Activated CD4-positive, alpha-beta T cell treated with anti-CD3 and anti-CD28 coated beads, Interleukin-2, Interleukin-6, amounts not matched to agents 100 ng/mL and 50 ng/mL, durations not matched to agents 16 hours and 8 hours (primary cell): Measurements from ENCODE around the gene TRIM3.
"Not testable (repeated sequence)": the region's sequence is repeated elsewhere in the genome, so short reads cannot be mapped to it uniquely, and the experiment has no call there.

Source experiments
- DNase-seq: peaks from one replicate; pipeline ENCODE4 v3.0.0-alpha.2; 2020

Gene TRIM3

DNA sequence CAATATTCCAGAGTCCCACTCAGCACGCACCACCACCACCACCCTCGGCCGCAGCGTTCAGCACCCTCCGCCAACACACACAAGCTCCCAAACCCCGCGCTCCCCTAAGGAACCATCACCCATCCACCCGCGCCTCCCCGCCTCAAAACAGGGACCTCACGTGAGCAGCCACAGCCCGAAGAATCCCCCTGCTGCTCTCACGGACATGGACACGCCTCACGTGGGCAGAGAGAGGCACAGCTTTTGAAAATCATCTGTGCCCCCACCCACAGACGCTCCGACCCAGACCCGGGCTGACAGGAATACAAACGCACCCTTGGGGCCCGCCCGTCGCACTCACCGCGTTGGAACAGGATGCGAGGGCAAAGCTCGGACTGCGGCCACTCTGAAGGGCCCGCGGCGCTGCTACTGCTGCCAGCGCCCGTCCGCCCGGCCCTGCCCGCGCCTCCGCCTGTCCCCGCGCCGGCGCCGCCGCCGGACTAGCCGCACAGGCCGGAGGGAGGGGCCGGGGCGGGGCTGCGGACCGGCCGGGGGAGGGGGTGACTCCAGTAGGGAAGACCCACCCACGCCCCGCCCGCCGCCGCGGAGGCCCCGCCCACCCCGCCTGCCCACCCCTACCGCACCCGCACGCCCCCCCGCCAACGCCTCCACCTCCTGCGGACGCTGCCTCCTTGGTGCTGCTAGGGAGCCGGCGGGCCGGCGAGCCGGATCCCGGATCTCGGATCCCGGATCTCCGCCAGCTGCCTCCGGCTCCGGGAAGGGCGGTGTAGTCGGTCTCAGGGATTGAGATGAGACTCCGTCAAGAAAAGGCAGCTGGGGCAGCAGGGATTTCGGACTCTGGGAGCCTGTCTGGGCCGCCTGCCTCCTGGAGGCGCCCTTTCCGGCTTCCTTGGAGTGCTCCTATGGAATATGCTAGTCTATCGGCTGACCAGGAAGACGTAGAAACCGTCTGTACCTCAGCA lies at the start of gene TRIM3:
Gene TRIM3 (minus strand): TSS at position 491 of the 962 bp plus-strand sequence. CDS start 8,246 bp downstream, outside the sequence.
- peak; percentile 77 for DNase-seq

- DNase-seq: peak; percentile 10
Measured at GRCh38 chr11:6523253-6523652, 49.5 kb upstream of the TRIM3 start.

DNA sequence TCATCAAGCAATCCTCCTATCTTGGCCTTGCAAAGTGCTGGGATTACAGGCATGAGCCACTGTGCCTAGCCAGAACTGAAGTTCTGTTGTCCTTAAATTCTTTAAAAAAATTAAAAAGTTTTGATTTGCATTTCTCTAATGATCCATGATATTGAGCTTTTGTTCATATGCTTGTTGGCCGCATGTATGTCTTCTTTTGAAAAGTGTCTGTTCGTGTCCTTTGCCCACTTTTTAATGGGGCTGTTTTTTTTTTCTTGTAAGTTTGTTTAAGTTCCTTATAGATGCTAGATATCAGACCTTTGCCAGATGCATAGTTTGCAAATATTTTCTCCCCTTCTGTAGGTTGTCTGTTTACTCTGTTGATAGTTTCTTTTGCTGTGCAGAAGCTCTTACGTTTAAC lies 48.2 kb upstream of the TRIM3 start:
- DNase-seq: not testable (repeated sequence)

DNA sequence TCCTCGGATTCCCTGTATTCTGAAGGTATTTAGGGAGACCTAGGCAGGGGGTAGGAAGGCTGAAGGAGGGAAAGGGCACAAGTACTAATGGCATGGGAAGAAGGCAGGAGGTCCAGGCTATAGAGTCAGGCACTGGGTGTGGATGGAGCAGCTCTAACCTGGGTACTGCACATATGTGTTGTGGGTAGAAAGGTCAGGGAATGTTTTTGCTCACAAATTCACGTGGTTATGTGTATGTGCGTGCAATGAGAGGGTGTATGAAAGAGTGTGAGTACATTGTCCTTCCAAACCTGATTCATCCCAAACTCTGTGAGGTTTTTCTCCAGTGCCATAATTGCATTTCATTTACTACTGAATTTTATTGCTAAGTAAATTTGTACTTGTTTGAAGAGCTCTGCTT lies 46.5 kb upstream of the TRIM3 start:
- no peak for DNase-seq

GRCh38 chr11:6516865-6517264 lies 43.1 kb upstream of the TRIM3 start:
- no peak for DNase-seq

- DNase-seq: peak; percentile 28
Measured at GRCh38 chr11:6505577-6506240, 32.0 kb upstream of the TRIM3 start.

DNA sequence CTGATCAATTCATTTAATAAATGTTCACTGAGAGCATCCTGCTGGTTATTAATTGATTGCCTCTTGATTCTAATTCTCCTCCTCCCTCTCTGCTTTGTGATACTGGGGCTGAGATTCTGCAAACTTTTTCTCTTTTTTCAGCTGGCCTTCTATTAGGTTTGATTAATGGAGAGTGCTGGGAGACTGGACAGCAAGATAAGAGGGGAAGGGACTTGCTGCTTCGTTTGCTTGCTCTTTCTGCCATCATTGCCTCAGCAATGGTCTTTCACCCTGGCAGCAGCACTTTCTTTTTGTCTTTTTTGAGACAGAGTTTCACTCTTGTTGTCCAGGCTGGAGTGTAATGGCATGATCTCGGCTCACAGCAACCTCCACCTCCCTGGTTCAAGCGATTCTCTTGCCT lies 30.4 kb upstream of the TRIM3 start:
- no peak for DNase-seq

GRCh38 chr11:6502382-6502781 lies 28.6 kb upstream of the TRIM3 start:
- no peak for DNase-seq

DNA sequence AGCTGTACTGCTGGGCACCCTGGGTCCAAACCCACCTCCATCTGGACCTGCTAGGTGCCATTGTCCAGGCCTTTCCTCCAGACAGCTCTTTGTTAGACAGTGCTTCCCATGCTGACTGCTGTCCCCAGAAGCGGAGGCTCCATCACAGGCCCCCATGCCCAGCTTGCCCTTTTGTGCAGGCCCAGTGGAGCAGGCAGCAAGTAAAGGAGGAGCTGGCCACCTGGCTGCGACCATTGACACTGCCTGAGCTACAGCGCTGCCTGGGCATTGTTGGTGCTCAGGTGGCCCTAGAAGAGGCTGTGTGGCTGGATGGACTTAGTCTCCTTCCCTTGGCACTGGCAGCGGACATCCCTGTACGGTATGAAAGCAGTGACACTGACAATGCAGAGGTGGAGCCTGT lies 24.8 kb upstream of the TRIM3 start:
- DNase-seq: no peak

GRCh38 chr11:6498121-6498520 lies 24.4 kb upstream of the TRIM3 start:
- no peak for DNase-seq

DNA sequence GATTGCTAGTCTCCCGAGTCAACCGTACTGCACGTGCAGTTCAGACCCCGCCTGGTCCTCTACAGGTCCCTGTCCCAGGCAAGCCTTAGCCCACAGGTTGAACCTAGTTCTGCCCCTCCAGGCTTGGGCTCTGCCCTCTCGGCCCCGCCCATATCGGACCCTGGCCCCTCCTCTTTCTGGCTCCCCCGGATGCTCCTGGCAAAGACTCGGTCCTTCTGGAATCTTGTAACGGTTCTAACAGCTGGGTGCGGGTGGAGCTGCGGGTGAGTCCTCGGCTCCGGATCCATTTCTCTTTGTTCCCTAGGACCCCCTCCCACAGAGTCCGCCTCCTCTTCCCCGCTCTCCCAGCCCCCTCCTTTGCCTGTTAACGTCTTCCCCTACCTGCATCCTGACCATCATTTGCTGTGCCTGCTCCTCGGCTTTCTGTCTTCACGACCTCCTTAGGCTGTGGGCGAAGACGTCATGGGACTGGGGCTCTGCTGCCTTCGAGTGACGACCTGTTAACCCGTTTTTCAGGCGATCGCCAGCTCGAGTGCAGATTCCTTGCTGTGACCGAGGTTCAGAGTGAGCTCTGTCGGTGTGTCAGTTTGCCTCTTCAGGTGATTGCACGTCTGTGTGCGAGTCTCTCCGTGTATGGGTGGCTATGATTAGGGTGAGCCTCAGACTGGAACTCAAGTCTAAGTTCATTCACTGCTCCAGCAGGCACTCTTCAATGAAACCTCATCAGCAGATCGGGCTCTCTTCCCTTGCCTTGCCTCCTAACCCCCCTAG lies 23.5 kb upstream of the TRIM3 start, which contains the start of gene DNHD1:
Gene DNHD1 (plus strand): TSS at position 212 of the 771 bp plus-strand sequence. CDS start 936 bp downstream, outside the sequence.
- no peak for DNase-seq

DNA sequence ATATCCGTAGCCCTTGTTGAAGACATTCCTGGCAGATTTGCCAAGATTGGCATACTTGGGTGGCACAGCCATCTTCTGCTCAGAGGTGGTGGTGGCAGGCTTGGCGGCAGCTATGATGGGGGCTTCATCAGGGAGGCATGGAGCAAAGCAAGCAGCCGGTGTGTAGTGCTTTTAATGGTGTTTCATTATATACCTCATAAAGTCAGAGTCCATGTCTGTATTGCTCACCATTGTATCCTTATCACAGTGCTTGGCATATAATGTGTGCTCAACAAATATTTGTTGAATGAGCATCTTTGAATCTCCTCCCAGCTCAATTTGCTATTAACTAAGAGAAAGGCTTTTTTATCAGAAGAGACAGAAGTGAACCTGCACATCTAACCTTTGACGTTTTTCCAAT lies 15.6 kb upstream of the TRIM3 start:
- DNase-seq: no peak

DNA sequence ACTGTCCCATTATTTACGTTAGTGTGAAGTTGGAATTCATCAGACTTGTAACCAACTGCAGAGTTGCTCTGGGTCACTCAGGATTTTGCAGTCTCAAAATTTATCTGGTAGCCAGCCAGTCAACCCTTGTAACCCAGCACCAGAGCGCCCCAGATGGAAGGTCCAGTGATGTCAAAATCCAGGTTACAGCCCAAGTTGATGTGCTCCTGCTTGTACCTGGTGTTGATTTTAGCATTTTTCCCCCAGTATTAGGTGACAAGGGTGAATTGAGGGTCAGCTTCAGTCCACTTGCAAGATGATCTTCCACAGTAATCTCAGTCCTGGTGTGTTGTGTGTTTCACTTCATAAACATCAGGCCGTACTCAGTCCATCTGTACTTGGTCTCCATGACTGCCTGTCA lies 15.1 kb upstream of the TRIM3 start:
- DNase-seq: no peak

- no peak for DNase-seq
Measured at GRCh38 chr11:6488342-6488741, 14.6 kb upstream of the TRIM3 start.

- no peak for DNase-seq
Measured at GRCh38 chr11:6486938-6487337, 13.2 kb upstream of the TRIM3 start.

DNA sequence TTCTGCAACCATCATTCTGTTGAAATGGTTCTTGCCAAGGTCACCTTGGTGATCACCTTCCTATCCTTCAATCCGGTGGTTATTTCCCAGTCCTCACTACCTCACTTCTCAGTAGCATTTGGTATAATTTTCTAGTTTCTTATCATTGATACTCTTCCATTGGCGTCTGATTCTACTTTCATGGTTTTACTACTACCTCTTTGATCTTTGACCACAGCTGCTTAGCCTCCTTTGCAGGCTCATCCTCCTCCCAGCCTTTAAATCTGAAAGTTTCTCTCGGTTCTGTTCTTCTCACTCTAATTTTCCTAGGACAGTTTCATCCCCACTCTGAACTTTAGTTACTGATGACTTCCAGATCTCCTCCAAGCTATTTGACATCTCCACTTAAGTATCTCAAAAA lies 12.5 kb upstream of the TRIM3 start:
- DNase-seq: peak; percentile 13

GRCh38 chr11:6485661-6486060 lies 11.9 kb upstream of the TRIM3 start:
- DNase-seq: no peak

GRCh38 chr11:6483015-6483414 lies 9.3 kb upstream of the TRIM3 start:
- no peak for DNase-seq

- DNase-seq: no peak
Measured at GRCh38 chr11:6482441-6482840, 8.7 kb upstream of the TRIM3 start.

GRCh38 chr11:6481924-6482275 lies 8.2 kb upstream of the TRIM3 start:
- DNase-seq: peak; percentile 11

GRCh38 chr11:6481012-6481923 lies 7.5 kb upstream of the TRIM3 start, which contains the start of the genes ARFIP2 and TIMM10B:
Gene ARFIP2, minus strand, starts transcription at chr11:6481331. Its CDS starts 910 bp downstream, at chr11:6480421.
Gene TIMM10B, plus strand, starts transcription at chr11:6481501. Its CDS starts 16 bp downstream, at chr11:6481517.
- DNase-seq: peak; percentile 98
